ENCODE data around the gene SLIT3.

SLIT3 gene

DNA sequence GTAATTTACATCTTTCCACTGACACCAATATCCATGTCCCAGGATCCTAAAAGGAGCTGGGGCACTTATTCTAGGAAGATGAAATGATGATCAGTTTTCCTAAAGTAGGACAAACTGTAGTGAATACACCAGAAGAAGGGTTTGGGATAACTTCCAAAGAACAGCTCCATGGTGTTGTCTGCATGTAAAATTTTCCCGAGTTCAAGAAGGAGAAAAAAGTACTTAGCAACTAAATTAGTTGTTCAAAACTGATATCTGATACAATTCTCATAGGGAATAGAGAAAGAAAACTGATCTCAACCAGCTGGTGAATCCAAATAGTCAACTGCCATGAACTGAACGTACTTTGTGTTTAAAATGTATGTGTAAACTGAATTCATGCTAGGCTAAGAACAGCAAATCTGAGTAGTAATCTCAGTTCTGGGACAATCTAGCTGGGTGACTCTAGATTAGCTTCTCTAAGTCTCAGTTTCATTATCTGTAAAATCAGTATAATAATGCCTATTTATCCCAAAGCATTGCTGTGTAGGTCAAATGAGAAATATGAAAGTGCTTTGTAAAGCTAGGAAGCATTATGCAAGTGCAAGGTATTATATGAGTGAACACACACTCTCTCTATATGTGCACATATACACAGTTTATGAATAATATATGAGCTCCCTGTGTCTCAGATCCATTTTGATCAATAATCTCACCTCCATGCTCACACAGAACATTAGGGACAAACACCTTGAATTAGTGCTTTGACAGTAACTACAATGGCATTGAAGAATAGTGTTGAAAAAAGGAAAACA is 357.7 kb downstream of the SLIT3 start:
- Histone ChIP-seq H4K20me1 (ENCODE audit: low read depth, low read length) (no peaks in the 10 kb centered on the region), H3K9me2 (replicated peaks; ENCODE audit: insufficient read depth, low read length) (no peaks in the 10 kb centered on the region), H3F3A (ENCODE audit: insufficient read depth) (no peaks in the 10 kb centered on the region), H3K36me3 (ENCODE audit: low read length) (no peaks in the 10 kb centered on the region), H3K4me3 (ENCODE audit: insufficient read depth, low read length, poor library complexity, severe bottlenecking) (no peak overlapping the region), H3K27me3 (ENCODE audit: low read length) (no peaks in the 10 kb centered on the region; the same call in 1 of the 2 replicates), H3K9ac (ENCODE audit: low read length) (no peak overlapping the region), H2AFZ (ENCODE audit: low read depth, low read length, severe bottlenecking) (no peak overlapping the region), H3K9me3 (ENCODE audit: insufficient read depth, low read length) (no peaks in the 10 kb centered on the region), H3K4me2 (ENCODE audit: low read depth, low read length, poor library complexity, severe bottlenecking) (no peak overlapping the region), H3K79me2 (ENCODE audit: insufficient read depth, low read length) (no peaks in the 10 kb centered on the region), H3K27ac (ENCODE audit: low read depth, low read length) (no peak overlapping the region)
- TF ChIP-seq, protein P1, sequence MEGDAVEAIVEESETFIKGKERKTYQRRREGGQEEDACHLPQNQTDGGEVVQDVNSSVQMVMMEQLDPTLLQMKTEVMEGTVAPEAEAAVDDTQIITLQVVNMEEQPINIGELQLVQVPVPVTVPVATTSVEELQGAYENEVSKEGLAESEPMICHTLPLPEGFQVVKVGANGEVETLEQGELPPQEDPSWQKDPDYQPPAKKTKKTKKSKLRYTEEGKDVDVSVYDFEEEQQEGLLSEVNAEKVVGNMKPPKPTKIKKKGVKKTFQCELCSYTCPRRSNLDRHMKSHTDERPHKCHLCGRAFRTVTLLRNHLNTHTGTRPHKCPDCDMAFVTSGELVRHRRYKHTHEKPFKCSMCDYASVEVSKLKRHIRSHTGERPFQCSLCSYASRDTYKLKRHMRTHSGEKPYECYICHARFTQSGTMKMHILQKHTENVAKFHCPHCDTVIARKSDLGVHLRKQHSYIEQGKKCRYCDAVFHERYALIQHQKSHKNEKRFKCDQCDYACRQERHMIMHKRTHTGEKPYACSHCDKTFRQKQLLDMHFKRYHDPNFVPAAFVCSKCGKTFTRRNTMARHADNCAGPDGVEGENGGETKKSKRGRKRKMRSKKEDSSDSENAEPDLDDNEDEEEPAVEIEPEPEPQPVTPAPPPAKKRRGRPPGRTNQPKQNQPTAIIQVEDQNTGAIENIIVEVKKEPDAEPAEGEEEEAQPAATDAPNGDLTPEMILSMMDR (IDR thresholded peaks at IDR 0.05; ENCODE audit: insufficient read depth, low read length, poor library complexity, severe bottlenecking), result no peak
- no peak for TF ChIP-seq EZH2phosphoT487 (conservative IDR thresholded peaks at IDR 0.05; ENCODE audit: low read length)

DNA sequence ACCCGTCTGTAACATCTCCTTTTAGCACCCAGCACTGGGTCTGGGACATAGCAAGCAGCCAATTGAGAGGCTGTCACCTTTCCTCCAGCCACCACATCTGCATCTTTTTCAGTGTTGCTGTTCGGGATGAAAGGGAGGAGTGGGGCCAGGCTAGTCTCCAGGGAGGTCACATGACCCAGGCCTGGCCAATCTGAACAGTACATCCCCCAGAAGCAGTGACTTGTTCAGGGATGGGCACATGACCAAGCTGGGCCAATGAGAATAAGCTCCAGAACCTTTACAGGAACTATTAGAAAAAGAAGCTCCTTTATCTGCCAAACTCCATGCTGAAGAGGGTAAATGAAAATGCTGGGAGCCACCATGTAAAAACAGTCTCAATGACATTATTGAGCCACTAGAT is 359.0 kb downstream of the SLIT3 start:
- H3K9ac ChIP-seq (ENCODE audit: low read length), result no peak overlapping the region
- no peaks in the 10 kb centered on the region for H3K36me3 ChIP-seq (ENCODE audit: low read length)
- no peak overlapping the region for H3K4me2 ChIP-seq (ENCODE audit: low read depth, low read length, poor library complexity, severe bottlenecking)
- no peaks in the 10 kb centered on the region for H3F3A ChIP-seq (ENCODE audit: insufficient read depth)
- no peaks in the 10 kb centered on the region for H4K20me1 ChIP-seq (ENCODE audit: low read depth, low read length)
- TF ChIP-seq EZH2phosphoT487 (conservative IDR thresholded peaks at IDR 0.05; ENCODE audit: low read length), result no peak
- TF ChIP-seq, protein P1 (IDR thresholded peaks at IDR 0.05; ENCODE audit: insufficient read depth, low read length, poor library complexity, severe bottlenecking), result no peak
- no peak overlapping the region for H3K27ac ChIP-seq (ENCODE audit: low read depth, low read length)
- H3K4me3 ChIP-seq (ENCODE audit: insufficient read depth, low read length, poor library complexity, severe bottlenecking), result no peak overlapping the region
- H3K79me2 ChIP-seq (ENCODE audit: insufficient read depth, low read length), result no peaks in the 10 kb centered on the region
- H3K9me3 ChIP-seq (ENCODE audit: insufficient read depth, low read length), result no peaks in the 10 kb centered on the region
- no peaks in the 10 kb centered on the region; the same call in 1 of the 2 replicates for H3K27me3 ChIP-seq (ENCODE audit: low read length)
- H3K9me2 ChIP-seq (replicated peaks; ENCODE audit: insufficient read depth, low read length), result no peaks in the 10 kb centered on the region
- H2AFZ ChIP-seq (ENCODE audit: low read depth, low read length, severe bottlenecking), result no peak overlapping the region

DNA sequence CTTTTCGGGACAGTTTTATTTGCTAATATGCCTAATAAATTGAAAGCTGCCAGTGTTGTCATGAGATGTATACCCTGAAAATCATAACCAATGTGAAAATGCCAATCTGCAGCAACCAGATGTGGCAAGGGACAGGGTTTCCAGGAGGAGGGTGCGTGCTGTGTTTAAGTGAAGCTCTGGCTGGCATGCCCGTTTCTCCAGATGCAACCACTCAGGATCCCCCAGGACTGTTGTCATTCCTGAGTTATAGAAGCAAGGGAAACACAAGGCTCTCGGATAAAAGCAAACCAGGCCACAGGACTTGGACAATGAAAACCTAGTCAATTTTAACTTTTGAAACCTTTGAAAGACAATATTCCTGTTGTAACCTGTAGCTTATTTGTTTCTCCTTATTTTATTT is 360.2 kb downstream of the SLIT3 start:
- Histone ChIP-seq H3K4me2 (ENCODE audit: low read depth, low read length, poor library complexity, severe bottlenecking) (no peak overlapping the region), H3K9ac (ENCODE audit: low read length) (no peak overlapping the region), H3K9me2 (replicated peaks; ENCODE audit: insufficient read depth, low read length) (no peaks in the 10 kb centered on the region), H3K36me3 (ENCODE audit: low read length) (no peaks in the 10 kb centered on the region), H3K27me3 (ENCODE audit: low read length) (no peaks in the 10 kb centered on the region; the same call in 1 of the 2 replicates), H4K20me1 (ENCODE audit: low read depth, low read length) (no peaks in the 10 kb centered on the region), H3K27ac (ENCODE audit: low read depth, low read length) (no peak overlapping the region), H2AFZ (ENCODE audit: low read depth, low read length, severe bottlenecking) (no peak overlapping the region), H3K4me3 (ENCODE audit: insufficient read depth, low read length, poor library complexity, severe bottlenecking) (no peak overlapping the region), H3F3A (ENCODE audit: insufficient read depth) (no peaks in the 10 kb centered on the region), H3K9me3 (ENCODE audit: insufficient read depth, low read length) (no peaks in the 10 kb centered on the region), H3K79me2 (ENCODE audit: insufficient read depth, low read length) (no peaks in the 10 kb centered on the region)
- TF ChIP-seq, protein P1 (IDR thresholded peaks at IDR 0.05; ENCODE audit: insufficient read depth, low read length, poor library complexity, severe bottlenecking), result no peak
- TF ChIP-seq EZH2phosphoT487 (conservative IDR thresholded peaks at IDR 0.05; ENCODE audit: low read length), result no peak

All from SU-DHL-6 (cell line).